ENCODE results near the gene CASQ1.

CASQ1 gene

GRCh38 chr1:160251011-160251410 is 60.6 kb downstream of the CASQ1 start:
- H3K9ac ChIP-seq (ENCODE audit: low read length) = no peak overlapping the region
- no peak overlapping the region for H3K4me3 ChIP-seq (ENCODE audit: low read depth, low read length)
- peaks cover 17% of the 10 kb centered on the region; the same call in 1 of the 2 replicates for H3K36me3 ChIP-seq (ENCODE audit: control insufficient read depth, insufficient read depth, low read length)
- H3K4me1 ChIP-seq (ENCODE audit: control insufficient read depth, insufficient read depth, low read length) = no peaks in the 10 kb centered on the region
- no peaks in the 10 kb centered on the region for H3K9me3 ChIP-seq (ENCODE audit: control insufficient read depth, insufficient read depth, low read depth, low read length)
- H3K27ac ChIP-seq (ENCODE audit: low read depth, low read length) = no peak overlapping the region
- H3K27me3 ChIP-seq (ENCODE audit: control insufficient read depth, insufficient read depth, low read length) = no peaks in the 10 kb centered on the region
